ENCODE results near the gene KRTAP2-3. TPM values are rescaled to one million over a fixed set of nuclear protein-coding genes. Genes with fewer than 3 reads are reported as not detected.
"Not testable (repeated sequence)": the region's sequence is repeated elsewhere in the genome, so short reads cannot be mapped to it uniquely, and the experiment has no call there.

KRTAP2-3 gene
- 3.7 TPM for polyA plus RNA-seq (2013, experiment 1 of 2; ENCODE audit: insufficient read length)
- polyA plus RNA-seq (2013, experiment 2 of 2; ENCODE audit: insufficient read length), result 3.1 TPM

DNA sequence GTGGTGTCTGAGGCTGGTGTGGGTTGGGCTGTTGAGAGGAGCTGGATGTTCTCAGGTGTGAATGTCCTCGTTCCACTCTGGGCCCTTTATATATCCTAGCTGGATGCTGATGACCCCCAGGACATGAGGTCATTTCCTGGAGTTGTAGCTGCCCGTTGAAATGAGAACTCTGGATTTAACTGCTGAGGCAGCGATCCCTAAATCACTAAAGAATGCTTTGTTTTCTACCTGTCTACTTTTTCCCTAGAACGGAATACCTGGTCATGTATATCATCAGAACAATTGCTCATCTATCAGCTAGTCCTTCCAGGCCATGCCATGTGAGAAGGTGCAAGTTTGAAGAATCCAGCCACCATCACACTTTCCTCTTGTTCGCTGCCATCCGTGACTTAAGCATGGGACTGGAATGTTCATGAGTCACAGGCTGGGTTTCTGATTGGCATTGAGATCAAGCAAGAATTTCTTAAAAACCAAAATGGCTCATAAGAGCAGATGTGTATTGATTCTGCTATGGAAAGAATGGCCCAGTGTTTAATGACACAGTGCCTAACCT is at the start of gene KRTAP2-3:
TSS of gene KRTAP2-3 (minus strand) at position 63 of the 553 bp plus-strand sequence. CDS start 64 bp downstream, outside the sequence.
- peak; percentile 97 for DNase-seq

- not testable (repeated sequence) for DNase-seq
Measured at GRCh38 chr17:41108728-41109386, 48.9 kb upstream of the KRTAP2-3 start.

DNA sequence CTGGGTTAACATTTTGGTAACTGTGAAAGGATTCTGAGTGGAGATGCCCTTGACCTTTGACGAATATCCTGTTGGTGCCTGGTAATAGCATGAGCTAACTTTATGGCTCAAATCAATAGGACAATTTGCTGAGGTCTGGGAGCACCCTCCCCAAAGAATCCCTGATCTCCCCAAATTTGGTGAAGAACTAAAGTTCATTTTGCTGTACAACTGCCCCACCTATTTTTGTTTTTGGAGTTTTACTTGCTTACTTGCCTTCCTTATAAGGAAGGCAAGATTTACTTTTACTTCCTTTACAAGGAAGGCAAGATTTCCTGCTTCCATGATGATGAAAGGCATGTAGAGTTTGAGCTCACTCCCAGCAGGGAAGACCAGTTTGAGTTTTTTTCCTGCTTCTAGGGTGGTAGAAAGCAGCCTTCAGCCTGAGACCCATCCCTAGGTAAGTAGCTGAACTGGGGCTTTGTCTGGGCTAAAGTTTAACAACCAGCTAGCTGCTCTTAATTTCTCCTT is 48.1 kb upstream of the KRTAP2-3 start:
- DNase-seq, result no peak

DNA sequence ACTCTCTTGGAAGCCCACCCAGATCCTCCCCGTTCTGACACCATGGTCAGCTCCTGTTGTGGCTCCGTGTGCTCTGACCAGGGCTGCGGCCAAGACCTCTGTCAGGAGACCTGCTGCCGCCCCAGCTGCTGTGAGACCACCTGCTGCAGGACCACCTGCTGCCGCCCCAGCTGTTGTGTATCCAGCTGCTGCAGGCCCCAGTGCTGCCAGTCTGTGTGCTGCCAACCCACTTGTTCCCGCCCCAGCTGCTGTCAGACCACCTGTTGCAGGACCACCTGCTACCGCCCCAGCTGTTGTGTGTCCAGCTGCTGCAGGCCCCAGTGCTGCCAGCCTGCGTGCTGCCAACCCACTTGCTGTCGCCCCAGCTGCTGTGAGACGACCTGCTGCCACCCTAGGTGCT is 45.4 kb upstream of the KRTAP2-3 start, which contains the start of gene KRTAP4-9:
TSS of gene KRTAP4-9 (plus strand) at position 43 of the 400 bp plus-strand sequence. CDS start at position 43, 0 bp downstream.
- not testable (repeated sequence) for DNase-seq

GRCh38 chr17:41104386-41105038 is 44.6 kb upstream of the KRTAP2-3 start:
- DNase-seq, result peak; percentile 85

DNA sequence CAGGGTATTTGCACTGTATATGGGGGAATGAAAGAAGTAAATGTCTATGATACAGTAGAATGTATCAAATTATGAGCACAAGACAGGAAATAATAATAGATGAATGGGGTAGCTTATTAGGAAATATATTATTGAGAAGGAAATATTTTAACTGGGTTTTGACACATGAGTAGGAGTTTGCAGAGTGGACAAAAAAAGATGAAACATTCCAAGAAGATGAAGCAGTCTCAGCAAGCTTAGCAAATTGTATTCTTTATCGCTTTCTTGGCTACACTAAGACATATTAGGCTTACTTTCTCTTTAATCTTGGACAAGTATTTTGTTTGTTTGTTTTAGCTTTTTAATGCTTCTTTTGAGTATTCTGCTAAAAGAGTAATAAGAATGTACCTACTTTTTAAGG is 44.0 kb upstream of the KRTAP2-3 start:
- DNase-seq, result peak; percentile 35

- DNase-seq, result no peak
Measured at GRCh38 chr17:41101586-41102259, 41.8 kb upstream of the KRTAP2-3 start, which contains the start of gene KRTAP4-16. KRTAP4-16 (minus strand) TSS chr17:41102209; CDS start chr17:41102209, 0 bp downstream.

- peak; percentile 86 for DNase-seq
Measured at GRCh38 chr17:41099682-41100480, 40.0 kb upstream of the KRTAP2-3 start.

GRCh38 chr17:41098481-41098880 is 38.6 kb upstream of the KRTAP2-3 start:
- DNase-seq, result peak; percentile 62

DNA sequence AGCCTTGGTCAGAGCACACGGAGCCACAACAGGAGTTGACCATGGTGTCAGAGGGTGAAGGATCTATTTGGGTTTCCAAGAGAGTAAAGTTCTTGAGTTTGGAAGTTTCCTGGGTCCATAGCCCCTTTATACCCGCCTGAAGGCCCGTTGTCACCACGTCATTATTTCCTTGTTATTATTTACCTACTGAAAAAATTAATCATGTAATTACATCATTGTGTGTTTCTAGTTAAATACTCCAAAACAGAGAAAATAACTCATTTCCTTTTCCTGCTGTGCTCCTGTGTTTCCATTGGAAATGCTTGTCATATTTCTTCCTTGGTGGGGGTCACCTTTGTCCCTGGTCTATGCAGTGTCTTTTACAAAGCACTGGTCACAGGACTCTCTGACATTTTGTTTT is 38.1 kb upstream of the KRTAP2-3 start, which contains the start of gene KRTAP4-8:
TSS of gene KRTAP4-8 (minus strand) at position 101 of the 400 bp plus-strand sequence. CDS start at position 43, 58 bp downstream.
- no peak for DNase-seq

DNA sequence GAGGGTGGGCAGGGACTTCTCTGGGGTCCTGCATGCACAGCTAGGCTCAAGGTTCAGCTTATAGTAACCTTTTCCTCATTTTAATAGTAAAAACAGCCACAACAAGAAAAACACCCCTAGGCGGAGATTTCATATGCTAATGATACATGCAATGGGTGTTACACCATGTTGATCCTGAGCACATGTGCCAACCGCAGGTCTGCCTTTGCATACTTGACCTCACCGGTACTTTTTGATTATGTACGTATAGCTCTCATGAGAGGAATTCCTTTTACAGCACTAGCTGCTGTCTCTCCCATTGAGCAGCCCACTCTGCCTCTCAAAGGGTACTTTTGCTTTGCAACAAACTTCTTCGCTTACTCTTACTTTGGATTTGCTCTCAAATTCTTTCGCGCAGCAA is 36.1 kb upstream of the KRTAP2-3 start:
- DNase-seq, result no peak

DNA sequence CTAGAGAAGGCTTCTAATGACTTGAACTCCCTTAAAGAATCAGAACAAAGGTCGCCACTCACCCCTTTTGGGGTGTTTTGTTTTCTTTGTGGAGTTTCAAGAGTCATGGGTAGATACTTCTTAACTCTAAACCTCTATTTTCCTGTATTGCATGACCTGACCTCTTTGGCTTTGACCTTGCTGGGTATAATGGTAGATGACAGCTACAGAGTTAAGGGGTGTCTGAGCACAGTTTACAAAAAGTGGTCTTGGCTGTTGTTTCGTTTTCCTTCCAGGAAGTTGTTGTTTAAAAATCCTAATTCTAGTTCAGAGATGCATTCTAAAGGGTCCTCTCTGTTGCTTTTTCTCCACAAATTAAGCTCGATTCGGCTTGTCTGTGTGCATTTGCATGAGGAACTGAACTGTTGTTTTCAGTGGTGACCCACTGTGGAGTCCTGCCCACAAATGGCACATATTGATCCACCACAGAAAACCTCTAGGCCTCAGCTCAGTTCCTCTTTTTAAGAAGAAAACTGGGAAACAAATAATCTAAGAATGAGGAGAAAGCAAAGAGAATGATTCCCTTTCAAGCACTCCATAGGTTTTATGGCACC is 28.9 kb upstream of the KRTAP2-3 start:
- not testable (repeated sequence) for DNase-seq

- DNase-seq, result not testable (repeated sequence)
Measured at GRCh38 chr17:41084100-41084856, 24.4 kb upstream of the KRTAP2-3 start, which contains the start of gene KRTAP4-7. KRTAP4-7 (plus strand) TSS chr17:41084150; CDS start chr17:41084207, 57 bp downstream.

GRCh38 chr17:41083427-41083826 is 23.5 kb upstream of the KRTAP2-3 start:
- peak; percentile 80 for DNase-seq

DNA sequence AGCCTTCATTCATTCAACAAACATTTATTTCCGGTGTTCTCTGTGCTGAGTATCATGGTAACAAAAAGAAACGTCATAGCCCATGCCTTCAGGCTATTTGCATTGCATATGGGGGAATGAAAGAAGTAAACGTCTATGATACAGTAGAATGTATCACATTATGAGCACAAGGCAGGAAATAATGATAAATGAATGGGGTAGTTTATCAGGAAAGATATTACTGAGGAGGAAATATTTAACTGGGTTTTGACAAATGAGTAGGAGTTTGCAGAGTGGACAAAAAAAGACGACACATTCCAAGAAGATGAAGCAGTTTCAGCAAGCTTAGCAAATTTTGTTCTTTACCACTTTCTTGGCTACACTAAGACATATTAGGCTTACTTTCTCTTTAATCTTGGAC is 22.7 kb upstream of the KRTAP2-3 start:
- DNase-seq, result peak; percentile 49

- no peak for DNase-seq
Measured at GRCh38 chr17:41076788-41077187, 16.9 kb upstream of the KRTAP2-3 start.

GRCh38 chr17:41073676-41074075 is 13.8 kb upstream of the KRTAP2-3 start:
- no peak for DNase-seq

DNA sequence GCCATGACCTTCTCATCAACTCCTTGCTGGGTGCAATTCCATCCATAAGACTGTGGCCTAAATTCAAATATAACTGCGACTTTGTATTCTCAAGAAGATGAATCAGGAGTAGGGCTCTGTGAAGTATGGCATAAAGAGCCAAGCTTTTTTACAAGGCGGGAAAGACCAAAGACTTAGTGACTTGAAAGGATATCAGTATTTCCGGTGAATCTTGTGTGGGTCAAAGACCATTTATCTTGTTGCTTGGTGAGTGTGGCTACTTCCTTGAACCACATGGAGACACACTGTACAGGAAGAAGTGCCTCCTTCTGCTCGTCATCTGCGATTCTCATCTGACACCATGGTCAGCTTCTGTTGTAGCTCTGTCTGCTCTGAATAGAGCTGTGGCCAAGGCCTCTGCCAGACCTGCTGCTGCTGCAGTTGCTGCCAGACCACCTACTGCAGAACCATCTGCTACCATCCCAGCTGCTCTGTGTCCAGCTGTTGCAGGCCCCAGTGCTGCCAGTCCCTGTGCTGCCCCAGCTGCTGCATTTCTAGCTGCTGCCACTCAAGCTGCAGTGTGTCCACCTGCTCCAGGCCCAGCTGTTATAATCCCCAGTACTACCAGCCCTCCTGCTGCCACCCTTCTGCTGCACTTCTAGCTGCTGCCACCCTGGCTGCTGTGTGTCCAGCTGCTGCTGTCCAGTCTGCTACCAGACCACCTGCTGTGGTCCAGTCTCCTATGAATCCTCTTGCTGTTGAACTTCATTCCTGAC is 11.9 kb upstream of the KRTAP2-3 start:
- no peak for DNase-seq

GRCh38 chr17:41069031-41069430 is 9.1 kb upstream of the KRTAP2-3 start:
- DNase-seq, result no peak
